Stomach (tissue), 9 donors: Measurements from ENCODE around the gene TEKTIP1. TPM values are rescaled to one million over a fixed set of nuclear protein-coding genes. Genes with fewer than 3 reads are reported as not detected.

ENCODE experiments used
- DNase-seq, 2 donors: peaks; one replicate each; pipeline versions ENCODE4 v3.0.0 to v3.0.0-alpha.2; 2013 to 2019
- H3K27ac ChIP-seq, 5 donors: fragments of 200-600 bp in 4 of 5; sonication (generic) in 4 of 5; one replicate each; pipeline ENCODE4 v1.5.1; 2013 to 2019; ENCODE audit warnings: mild to moderate bottlenecking in 1 of 5, moderate library complexity in 1 of 5
- H3K27me3 ChIP-seq, 3 donors: fragments of 200-600 bp; sonication (generic); one replicate each; pipeline ENCODE4 v1.5.1; 2017 to 2019; ENCODE audit warnings: mixed run types in 1 of 3
- H3K36me3 ChIP-seq, 4 donors: fragments of 200-600 bp; sonication (generic); 1 replicate in 3 of 4; 2 replicates in 1 of 4; pipeline ENCODE4 v1.5.1; 2016 to 2019
- H3K4me1 ChIP-seq, 4 donors: fragments of 200-600 bp; sonication (generic); one replicate each; pipeline ENCODE4 v1.5.1; 2016 to 2019
- H3K4me3 ChIP-seq, 4 donors: fragments of 200-600 bp; sonication (generic) in 3 of 4; one replicate each; pipeline ENCODE4 v1.5.1; 2016 to 2019; ENCODE audit warnings: mild to moderate bottlenecking in 1 of 4
- H3K9me3 ChIP-seq, 4 donors: fragments of 200-600 bp; sonication (generic); one replicate each; pipeline ENCODE4 v1.5.1; 2016 to 2019
- CTCF ChIP-seq, 7 experiments: fragments of 450-650 bp in 4 of 7; fragments of 200-600 bp in 3 of 7; sonication (generic) in 3 of 7; IDR thresholded peaks; one replicate each; pipeline ENCODE4 v1.5.1; 2016 to 2019; ENCODE audit warnings: antibody characterized with exemption in 7 of 7, control low read depth in 2 of 7, mild to moderate bottlenecking in 1 of 7
- EP300 ChIP-seq: sonication (generic); formaldehyde crosslinking; IDR thresholded peaks from one replicate; pipeline ENCODE4 v1.6.1; 2017; ENCODE audit warnings: antibody characterized with exemption
- POLR2A ChIP-seq, 4 donors: fragments of 450-650 bp; IDR thresholded peaks; one replicate each; pipeline ENCODE4 v1.6.1; 2016; ENCODE audit warnings: antibody characterized with exemption in 4 of 4, control low read depth in 2 of 4, mild to moderate bottlenecking in 1 of 4, moderate library complexity in 1 of 4
- POLR2AphosphoS5 ChIP-seq, 3 donors: sonication (generic); formaldehyde crosslinking; IDR thresholded peaks; one replicate each; pipeline ENCODE4 v1.6.1; 2016; ENCODE audit warnings: antibody characterized with exemption in 3 of 3
- WGBS, 5 donors: extraction: QIAGEN DNeasy Blood & Tissue Kit in 3 of 5; methylation state at CpG; one replicate each; pipeline versions ENCODE4 v1.1.5 to v1.1.7; 2013 to 2018; 5-methylcytosine and 5-hydroxymethylcytosine counted together
- intact Hi-C: fragments of 100-400 bp; cut with DNase I; formaldehyde crosslinking; loops from one replicate; pipeline ENCODE4 v1.15.1; 2023; ENCODE audit warnings: low total_unique reads
- polyA plus RNA-seq, 3 donors: library from polyadenylated mRNA; stranded (reverse); fragments of 200-250 nt; gene quantifications; one replicate each; pipeline ENCODE4 v1.2.3, GENCODE V29; 2013
- total RNA-seq, 5 donors: library from RNA; depleted of rRNA; stranded (reverse); fragments of >200 nt; gene quantifications; one replicate each; pipeline versions ENCODE4 v1.1.0 to v1.2.3, GENCODE V29; 2014 to 2016
- donor health status: healthy with polysubstance abuse.
- donor health status: Bipolar disorder and iron deficiency.
- donor health status: healthy.

The TEKTIP1 gene
- total and polyA plus RNA-seq, 8 donors, result 0.28 to 1.00 TPM; not detected in 6

- intact Hi-C loops, result no loop called here
- Histone ChIP-seq H3K9me3 (no peaks in the 10 kb centered on the region), H3K27ac (peak overlapping the region in 2 of 5 donors; percentile 1 to 38), H3K4me3 (no peak overlapping the region), H3K27me3 (no peaks in the 10 kb centered on the region), H3K36me3 (peaks cover 37 to 71% (median 62%) of the 10 kb centered on the region in 4 donors), H3K4me1 (peaks cover 0 to 5% (median 0%) of the 10 kb centered on the region in 4 donors)
- no peak for TF ChIP-seq EP300
- no peak for TF ChIP-seq POLR2A (IDR thresholded peaks at IDR 0.05)
- TF ChIP-seq CTCF (IDR thresholded peaks at IDR 0.05), result no peak
- TF ChIP-seq POLR2AphosphoS5 (IDR thresholded peaks at IDR 0.05), result no peak
- WGBS, 5 donors, result 71 to 79% (median 76%) methylated on average over 7 to 13 of the region's 13 CpGs
- no peak for DNase-seq
Observed at GRCh38 chr19:3537101-3537437, 1.9 kb upstream of the TEKTIP1 start.

GRCh38 chr19:3537438-3538240 lies 1.3 kb upstream of the TEKTIP1 start:
- Histone ChIP-seq H3K9me3 (no peaks in the 10 kb centered on the region), H3K36me3 (peaks cover 31 to 65% (median 57%) of the 10 kb centered on the region in 4 donors), H3K27ac (peak overlapping the region in 2 of 5 donors; percentile 1 to 38), H3K4me3 (no peak overlapping the region), H3K27me3 (no peaks in the 10 kb centered on the region), H3K4me1 (peaks cover 0 to 5% (median 0%) of the 10 kb centered on the region in 4 donors)
- WGBS, 5 donors, result 82 to 84% (median 83%) methylated on average over 20 to 22 of the region's 22 CpGs
- intact Hi-C loops, result no loop called here
- TF ChIP-seq POLR2AphosphoS5 (IDR thresholded peaks at IDR 0.05) (no peak), CTCF (IDR thresholded peaks at IDR 0.05) (no peak), POLR2A (IDR thresholded peaks at IDR 0.05) (no peak), EP300 (no peak)
- no peak for DNase-seq

- peak overlapping the region in 1 of 5 donors; percentile 15 for H3K27ac ChIP-seq
- peaks cover 0 to 11% (median 6%) of the 10 kb centered on the region in 4 donors for H3K4me1 ChIP-seq
- H3K36me3 ChIP-seq, result peaks cover 23 to 58% (median 52%) of the 10 kb centered on the region in 4 donors
- 71 to 86% (median 79%) methylated on average over 24 to 25 of the region's 25 CpGs for WGBS, 5 donors
- intact Hi-C loops, result no loop called here
- H3K9me3 ChIP-seq, result no peaks in the 10 kb centered on the region
- no peaks in the 10 kb centered on the region for H3K27me3 ChIP-seq
- DNase-seq, result no peak
- H3K4me3 ChIP-seq, result no peak overlapping the region
- TF ChIP-seq POLR2A (IDR thresholded peaks at IDR 0.05) (no peak), EP300 (no peak), CTCF (IDR thresholded peaks at IDR 0.05) (no peak), POLR2AphosphoS5 (IDR thresholded peaks at IDR 0.05) (no peak)
Observed at GRCh38 chr19:3538258-3538929, 580 bp upstream of the TEKTIP1 start.

- DNase-seq, result no peak
- Histone ChIP-seq H3K36me3 (peaks cover 12 to 58% (median 48%) of the 10 kb centered on the region in 4 donors), H3K27me3 (no peaks in the 10 kb centered on the region), H3K4me3 (no peak overlapping the region), H3K4me1 (peaks cover 5 to 22% (median 15%) of the 10 kb centered on the region in 4 donors), H3K9me3 (no peaks in the 10 kb centered on the region), H3K27ac (no peak overlapping the region)
- intact Hi-C loops, result loop anchor here (10.0 kb wide), 1 partner anchor 75 kb away; no protein-coding TSS in a partner anchor
- 94 to 100% (median 100%) methylated on average over 1 of the region's 1 CpG for WGBS, 5 donors
- TF ChIP-seq POLR2A (IDR thresholded peaks at IDR 0.05), result no peak
- no peak for TF ChIP-seq CTCF (IDR thresholded peaks at IDR 0.05)
- TF ChIP-seq EP300, result no peak
- no peak for TF ChIP-seq POLR2AphosphoS5 (IDR thresholded peaks at IDR 0.05)
Observed at GRCh38 chr19:3539756-3540118, 763 bp downstream of the TEKTIP1 start.
